Endothelial cell (in vitro differentiated cells): Measurements from ENCODE around the gene SLC39A2. TPM values are rescaled to one million over a fixed set of nuclear protein-coding genes. Genes with fewer than 3 reads are reported as not detected.

ENCODE experiments used
- DNase-seq: peaks from one replicate; pipeline ENCODE4 v3.0.0; 2021; ENCODE audit warnings: low spot score
- H3K27ac Mint-ChIP-seq: one replicate; pipeline ENCODE4 v1.8.0; 2021; ENCODE audit warnings: mixed read lengths, inconsistent platforms; ENCODE audit not compliant: unreplicated experiment
- H3K27me3 Mint-ChIP-seq: one replicate; pipeline ENCODE4 v1.8.0; 2021; ENCODE audit warnings: mild to moderate bottlenecking, moderate library complexity, mixed read lengths, inconsistent platforms; ENCODE audit not compliant: unreplicated experiment
- H3K36me3 Mint-ChIP-seq: one replicate; pipeline ENCODE4 v1.8.0; 2021; ENCODE audit warnings: mild to moderate bottlenecking, low read depth, mixed read lengths, inconsistent platforms; ENCODE audit not compliant: unreplicated experiment
- H3K4me1 Mint-ChIP-seq: one replicate; pipeline ENCODE4 v1.8.0; 2021; ENCODE audit warnings: mild to moderate bottlenecking, mixed read lengths, inconsistent platforms; ENCODE audit not compliant: unreplicated experiment
- H3K4me3 Mint-ChIP-seq: one replicate; pipeline ENCODE4 v1.8.0; 2021; ENCODE audit warnings: mild to moderate bottlenecking, mixed read lengths, inconsistent platforms; ENCODE audit not compliant: unreplicated experiment
- H3K9me3 Mint-ChIP-seq: one replicate; pipeline ENCODE4 v1.8.0; 2021; ENCODE audit warnings: mixed read lengths, inconsistent platforms; ENCODE audit not compliant: unreplicated experiment
- total RNA-seq: library from RNA; stranded (reverse); fragmentation: NEBNext Ultra II Directional; extraction: Animal tissue kit (Norgen Biotek cat#: 25700); gene quantifications from one replicate; pipeline ENCODE4 v1.2.1, GENCODE V29; 2021; ENCODE audit not compliant: unreplicated experiment
- TF ChIP-seq, protein P1 (sequence below): fragments of 200-600 bp; sonication (generic); IDR thresholded peaks from one replicate; pipeline ENCODE4 v1.5.0; 2021; ENCODE audit warnings: antibody characterized with exemption; ENCODE audit not compliant: unreplicated experiment

The SLC39A2 gene
- total RNA-seq, 1 donor from 2014 or later, result not detected

DNA sequence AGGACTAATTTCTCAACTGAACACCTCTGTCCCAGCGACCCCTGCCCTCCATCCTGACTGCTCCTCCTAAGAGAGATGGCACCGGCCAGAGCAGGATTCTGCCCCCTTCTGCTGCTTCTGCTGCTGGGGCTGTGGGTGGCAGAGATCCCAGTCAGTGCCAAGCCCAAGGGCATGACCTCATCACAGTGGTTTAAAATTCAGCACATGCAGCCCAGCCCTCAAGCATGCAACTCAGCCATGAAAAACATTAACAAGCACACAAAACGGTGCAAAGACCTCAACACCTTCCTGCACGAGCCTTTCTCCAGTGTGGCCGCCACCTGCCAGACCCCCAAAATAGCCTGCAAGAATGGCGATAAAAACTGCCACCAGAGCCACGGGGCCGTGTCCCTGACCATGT, 43.8 kb downstream of the SLC39A2 start:
- TF ChIP-seq, protein P1, sequence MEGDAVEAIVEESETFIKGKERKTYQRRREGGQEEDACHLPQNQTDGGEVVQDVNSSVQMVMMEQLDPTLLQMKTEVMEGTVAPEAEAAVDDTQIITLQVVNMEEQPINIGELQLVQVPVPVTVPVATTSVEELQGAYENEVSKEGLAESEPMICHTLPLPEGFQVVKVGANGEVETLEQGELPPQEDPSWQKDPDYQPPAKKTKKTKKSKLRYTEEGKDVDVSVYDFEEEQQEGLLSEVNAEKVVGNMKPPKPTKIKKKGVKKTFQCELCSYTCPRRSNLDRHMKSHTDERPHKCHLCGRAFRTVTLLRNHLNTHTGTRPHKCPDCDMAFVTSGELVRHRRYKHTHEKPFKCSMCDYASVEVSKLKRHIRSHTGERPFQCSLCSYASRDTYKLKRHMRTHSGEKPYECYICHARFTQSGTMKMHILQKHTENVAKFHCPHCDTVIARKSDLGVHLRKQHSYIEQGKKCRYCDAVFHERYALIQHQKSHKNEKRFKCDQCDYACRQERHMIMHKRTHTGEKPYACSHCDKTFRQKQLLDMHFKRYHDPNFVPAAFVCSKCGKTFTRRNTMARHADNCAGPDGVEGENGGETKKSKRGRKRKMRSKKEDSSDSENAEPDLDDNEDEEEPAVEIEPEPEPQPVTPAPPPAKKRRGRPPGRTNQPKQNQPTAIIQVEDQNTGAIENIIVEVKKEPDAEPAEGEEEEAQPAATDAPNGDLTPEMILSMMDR, result no peak
- Mint-ChIP-seq H3K4me1 (peaks cover 42% of the 10 kb centered on the region), H3K27me3 (peaks cover 11% of the 10 kb centered on the region), H3K4me3 (no peak overlapping the region), H3K36me3 (no peaks in the 10 kb centered on the region), H3K9me3 (no peaks in the 10 kb centered on the region), H3K27ac (no peak overlapping the region)
- no peak for DNase-seq

DNA sequence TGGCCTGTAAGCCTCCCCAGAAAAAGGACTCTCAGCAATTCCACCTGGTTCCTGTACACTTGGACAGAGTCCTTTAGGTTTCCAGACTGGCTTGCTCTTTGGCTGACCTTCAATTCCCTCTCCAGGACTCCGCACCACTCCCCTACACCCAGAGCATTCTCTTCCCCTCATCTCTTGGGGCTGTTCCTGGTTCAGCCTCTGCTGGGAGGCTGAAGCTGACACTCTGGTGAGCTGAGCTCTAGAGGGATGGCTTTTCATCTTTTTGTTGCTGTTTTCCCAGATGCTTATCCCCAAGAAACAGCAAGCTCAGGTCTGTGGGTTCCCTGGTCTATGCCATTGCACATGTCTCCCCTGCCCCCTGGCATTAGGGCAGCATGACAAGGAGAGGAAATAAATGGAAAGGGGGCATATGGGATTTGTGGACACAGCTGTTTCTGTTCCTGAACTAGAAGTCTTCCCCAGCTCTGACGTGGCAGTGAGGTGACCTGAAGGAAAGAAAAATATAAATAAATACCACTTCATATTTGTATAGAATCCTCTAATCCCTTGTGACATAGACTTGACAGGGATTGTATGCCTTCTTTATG, 44.4 kb downstream of the SLC39A2 start:
- no peaks in the 10 kb centered on the region for H3K36me3 Mint-ChIP-seq
- H3K27ac Mint-ChIP-seq, result no peak overlapping the region
- DNase-seq, result no peak
- no peak overlapping the region for H3K4me3 Mint-ChIP-seq
- TF ChIP-seq, protein P1, result no peak
- H3K9me3 Mint-ChIP-seq, result no peaks in the 10 kb centered on the region
- H3K27me3 Mint-ChIP-seq, result peaks cover 11% of the 10 kb centered on the region
- peaks cover 39% of the 10 kb centered on the region for H3K4me1 Mint-ChIP-seq

DNA sequence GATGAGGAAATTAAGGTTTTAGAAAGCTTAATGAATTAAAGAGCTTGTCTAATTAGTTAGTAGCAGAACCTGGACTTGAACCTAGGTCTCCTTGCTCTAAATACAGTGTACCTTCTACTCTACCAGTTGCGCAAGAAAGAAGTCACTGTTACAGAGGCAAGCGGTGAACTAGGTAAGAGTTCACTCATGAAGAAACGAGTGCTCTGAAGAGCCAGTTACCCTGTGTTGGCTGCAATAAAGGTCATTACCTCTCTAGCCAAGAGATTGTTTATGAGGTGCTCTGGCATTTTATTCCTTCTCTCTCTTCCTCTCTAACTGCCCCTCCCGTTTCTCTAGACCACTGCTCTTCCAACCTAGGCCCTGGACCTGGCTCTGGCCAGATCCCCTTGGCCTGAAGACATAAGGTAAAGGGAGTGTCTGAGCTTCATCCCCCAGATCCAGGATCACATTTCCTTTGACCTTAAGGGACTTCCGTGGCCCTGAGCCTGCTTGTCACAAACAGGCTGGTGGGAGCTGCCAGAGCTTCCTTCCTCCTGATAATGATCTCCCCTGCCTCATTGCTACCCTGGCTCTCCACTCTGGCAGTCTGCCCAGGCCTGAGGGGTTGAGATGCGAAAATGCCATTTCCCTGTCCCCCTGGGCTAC, 45.0 kb downstream of the SLC39A2 start:
- Mint-ChIP-seq H3K27ac (peak overlapping the region; percentile 38), H3K27me3 (peaks cover 11% of the 10 kb centered on the region), H3K36me3 (no peaks in the 10 kb centered on the region), H3K9me3 (no peaks in the 10 kb centered on the region), H3K4me3 (no peak overlapping the region), H3K4me1 (peaks cover 34% of the 10 kb centered on the region)
- no peak for DNase-seq
- TF ChIP-seq, protein P1, result no peak

- H3K27me3 Mint-ChIP-seq, result peaks cover 9% of the 10 kb centered on the region
- TF ChIP-seq, protein P1, result no peak
- H3K9me3 Mint-ChIP-seq, result no peaks in the 10 kb centered on the region
- no peak for DNase-seq
- H3K4me1 Mint-ChIP-seq, result peaks cover 19% of the 10 kb centered on the region
- no peak overlapping the region for H3K4me3 Mint-ChIP-seq
- H3K36me3 Mint-ChIP-seq, result no peaks in the 10 kb centered on the region
- H3K27ac Mint-ChIP-seq, result no peak overlapping the region
Measured at GRCh38 chr14:21047378-21047781, 48.3 kb downstream of the SLC39A2 start.

DNA sequence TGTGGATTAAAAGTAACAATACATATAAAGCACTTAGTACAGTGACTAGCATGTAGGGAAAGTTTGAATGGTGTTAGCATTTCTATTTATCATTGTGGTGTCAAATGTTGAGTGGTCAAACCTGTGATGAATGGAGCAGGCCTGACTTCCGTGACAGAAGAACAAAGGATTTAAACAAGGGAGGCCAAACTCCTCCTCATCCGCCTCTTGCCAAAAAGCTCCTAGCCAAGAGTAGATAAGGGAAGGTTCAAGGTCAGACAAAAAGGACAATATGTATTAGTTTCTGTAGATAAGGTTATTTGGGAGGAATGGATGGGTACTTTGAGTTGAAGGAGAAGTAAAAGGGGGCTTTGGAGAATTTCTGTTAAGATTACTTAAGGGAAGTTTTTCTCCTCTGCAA, 49.5 kb downstream of the SLC39A2 start:
- peaks cover 5% of the 10 kb centered on the region for H3K27me3 Mint-ChIP-seq
- peaks cover 10% of the 10 kb centered on the region for H3K4me1 Mint-ChIP-seq
- DNase-seq, result no peak
- H3K4me3 Mint-ChIP-seq, result no peak overlapping the region
- TF ChIP-seq, protein P1, result no peak
- H3K36me3 Mint-ChIP-seq, result no peaks in the 10 kb centered on the region
- H3K27ac Mint-ChIP-seq, result no peak overlapping the region
- no peaks in the 10 kb centered on the region for H3K9me3 Mint-ChIP-seq
